PFSK-1 (cell line): ENCODE measurements around the gene ZNF341.

Experiments used
- FOXP2 ChIP-seq: optimal IDR thresholded peaks from 2 replicates; pipeline ENCODE3; 2011; ENCODE audit warnings: borderline replicate concordance, control low read depth, inconsistent platforms; ENCODE audit not compliant: insufficient read depth; ENCODE audit errors: extremely low read length, extremely low read depth
- POLR2AphosphoS5 ChIP-seq: IDR thresholded peaks from 2 replicates; pipeline ENCODE4 v1.6.1; 2012; ENCODE audit warnings: low read depth, mild to moderate bottlenecking, control low read depth, low read length, moderate library complexity
- REST ChIP-seq, 2 experiments: IDR thresholded peaks; 2 replicates each; pipeline versions ENCODE4 v1.6.1 to v1.8.0; 2011 to 2012; ENCODE audit warnings: low read depth in 2 of 2, low read length in 2 of 2, control low read depth in 1 of 2, inconsistent platforms in 1 of 2, mild to moderate bottlenecking in 1 of 2, moderate library complexity in 1 of 2; ENCODE audit not compliant: insufficient read depth in 1 of 2
- SIN3A ChIP-seq: IDR thresholded peaks from 2 replicates; pipeline ENCODE4 v1.6.1; 2012; ENCODE audit warnings: mild to moderate bottlenecking, low read length, moderate library complexity, borderline replicate concordance; ENCODE audit not compliant: insufficient read depth
- TAF1 ChIP-seq: IDR thresholded peaks from 2 replicates; pipeline ENCODE4 v1.6.1; 2012; ENCODE audit warnings: low read length, control low read depth, borderline replicate concordance; ENCODE audit not compliant: insufficient read depth

ZNF341 gene

GRCh38 chr20:33728463-33728862 lies 3.3 kb upstream of the ZNF341 start:
- no peak for TF ChIP-seq TAF1
- no peak for TF ChIP-seq SIN3A
- TF ChIP-seq POLR2AphosphoS5, result no peak
- TF ChIP-seq REST (IDR thresholded peaks at IDR 0.05; ENCODE audit: insufficient read depth in 1 of 2, low read depth in 2 of 2, low read length in 2 of 2), result no peak
- no peak for TF ChIP-seq FOXP2

GRCh38 chr20:33729101-33729500 lies 2.7 kb upstream of the ZNF341 start:
- no peak for TF ChIP-seq REST (IDR thresholded peaks at IDR 0.05; ENCODE audit: insufficient read depth in 1 of 2, low read depth in 2 of 2, low read length in 2 of 2)
- no peak for TF ChIP-seq FOXP2
- TF ChIP-seq TAF1, result no peak
- TF ChIP-seq SIN3A, result no peak
- TF ChIP-seq POLR2AphosphoS5, result no peak

GRCh38 chr20:33730946-33731692 lies 677 bp upstream of the ZNF341 start:
- no peak for TF ChIP-seq TAF1
- TF ChIP-seq POLR2AphosphoS5, result no peak
- TF ChIP-seq REST (IDR thresholded peaks at IDR 0.05; ENCODE audit: insufficient read depth in 1 of 2, low read depth in 2 of 2, low read length in 2 of 2), result no peak
- TF ChIP-seq SIN3A, result no peak
- TF ChIP-seq FOXP2, result no peak

GRCh38 chr20:33732166-33732970 lies 572 bp downstream of the ZNF341 start:
- TF ChIP-seq REST (IDR thresholded peaks at IDR 0.05; ENCODE audit: insufficient read depth in 1 of 2, low read depth in 2 of 2, low read length in 2 of 2), result no peak
- TF ChIP-seq POLR2AphosphoS5, result no peak; the same call in 1 of the 2 replicates
- no peak for TF ChIP-seq FOXP2
- no peak; the same call in 1 of the 2 replicates for TF ChIP-seq TAF1
- no peak for TF ChIP-seq SIN3A
